ENCODE results near the gene OSBPL1A.

The OSBPL1A gene

DNA sequence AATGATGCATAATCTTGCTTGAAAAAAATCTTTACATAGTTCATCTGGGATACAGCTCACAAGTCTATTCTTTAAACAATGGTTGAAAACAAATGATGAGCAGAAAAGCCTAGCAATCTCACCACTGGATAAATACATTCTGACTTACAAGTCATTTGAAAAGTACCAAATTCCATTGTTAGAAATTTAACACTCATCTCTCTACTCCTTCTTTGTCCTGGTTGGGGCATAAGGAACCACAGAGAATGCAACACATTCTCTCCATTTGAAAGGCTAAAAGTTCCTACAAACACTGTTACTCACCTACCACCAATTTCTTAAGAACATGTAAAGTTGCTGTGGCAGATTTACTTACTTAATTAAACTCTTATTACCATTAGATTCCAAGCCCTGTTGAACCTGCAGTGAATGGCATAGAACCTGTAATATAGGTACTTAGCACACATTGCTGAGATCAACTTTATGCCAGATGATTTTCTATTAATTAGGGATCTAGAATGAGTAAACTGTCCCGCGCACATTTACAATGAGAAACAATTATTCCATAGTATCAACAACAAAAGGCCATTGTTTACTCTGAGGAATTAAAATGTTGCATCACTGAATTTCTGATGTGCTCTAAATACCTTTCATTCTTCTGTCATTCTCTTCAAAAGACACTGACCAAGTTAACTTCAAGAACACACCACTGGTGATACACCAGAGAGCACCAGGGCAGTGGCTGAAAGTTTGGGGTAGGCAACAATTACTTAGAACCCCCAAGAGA, 189.2 kb downstream of the OSBPL1A start:
- TF ChIP-seq, protein P1, sequence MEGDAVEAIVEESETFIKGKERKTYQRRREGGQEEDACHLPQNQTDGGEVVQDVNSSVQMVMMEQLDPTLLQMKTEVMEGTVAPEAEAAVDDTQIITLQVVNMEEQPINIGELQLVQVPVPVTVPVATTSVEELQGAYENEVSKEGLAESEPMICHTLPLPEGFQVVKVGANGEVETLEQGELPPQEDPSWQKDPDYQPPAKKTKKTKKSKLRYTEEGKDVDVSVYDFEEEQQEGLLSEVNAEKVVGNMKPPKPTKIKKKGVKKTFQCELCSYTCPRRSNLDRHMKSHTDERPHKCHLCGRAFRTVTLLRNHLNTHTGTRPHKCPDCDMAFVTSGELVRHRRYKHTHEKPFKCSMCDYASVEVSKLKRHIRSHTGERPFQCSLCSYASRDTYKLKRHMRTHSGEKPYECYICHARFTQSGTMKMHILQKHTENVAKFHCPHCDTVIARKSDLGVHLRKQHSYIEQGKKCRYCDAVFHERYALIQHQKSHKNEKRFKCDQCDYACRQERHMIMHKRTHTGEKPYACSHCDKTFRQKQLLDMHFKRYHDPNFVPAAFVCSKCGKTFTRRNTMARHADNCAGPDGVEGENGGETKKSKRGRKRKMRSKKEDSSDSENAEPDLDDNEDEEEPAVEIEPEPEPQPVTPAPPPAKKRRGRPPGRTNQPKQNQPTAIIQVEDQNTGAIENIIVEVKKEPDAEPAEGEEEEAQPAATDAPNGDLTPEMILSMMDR (IDR thresholded peaks at IDR 0.05; ENCODE audit: low read depth, low read length) = no peak
- Histone ChIP-seq H3K27ac (no peak overlapping the region), H3K36me3 (no peaks in the 10 kb centered on the region), H3K27me3 (ENCODE audit: insufficient read depth, low read depth, severe bottlenecking) (no peaks in the 10 kb centered on the region), H3K9me3 (ENCODE audit: severe bottlenecking) (no peaks in the 10 kb centered on the region), H3K4me3 (ENCODE audit: low read depth, low read length) (no peak overlapping the region)
- DNase-seq = no peak

GRCh38 chr18:24204904-24205303, 192.7 kb downstream of the OSBPL1A start:
- Histone ChIP-seq H3K27ac (no peak overlapping the region), H3K27me3 (ENCODE audit: insufficient read depth, low read depth, severe bottlenecking) (no peaks in the 10 kb centered on the region), H3K36me3 (no peaks in the 10 kb centered on the region), H3K9me3 (ENCODE audit: severe bottlenecking) (no peaks in the 10 kb centered on the region), H3K4me3 (ENCODE audit: low read depth, low read length) (no peak overlapping the region)
- DNase-seq = peak; percentile 14
- TF ChIP-seq, protein P1 (IDR thresholded peaks at IDR 0.05; ENCODE audit: low read depth, low read length) = no peak

GRCh38 chr18:24201699-24202687, 195.6 kb downstream of the OSBPL1A start:
- no peaks in the 10 kb centered on the region for H3K27me3 ChIP-seq (ENCODE audit: insufficient read depth, low read depth, severe bottlenecking)
- H3K9me3 ChIP-seq (ENCODE audit: severe bottlenecking) = no peaks in the 10 kb centered on the region
- TF ChIP-seq, protein P1 (IDR thresholded peaks at IDR 0.05; ENCODE audit: low read depth, low read length) = no peak
- H3K27ac ChIP-seq = no peak overlapping the region
- no peaks in the 10 kb centered on the region for H3K36me3 ChIP-seq
- no peak overlapping the region for H3K4me3 ChIP-seq (ENCODE audit: low read depth, low read length)
- DNase-seq = no peak

DNA sequence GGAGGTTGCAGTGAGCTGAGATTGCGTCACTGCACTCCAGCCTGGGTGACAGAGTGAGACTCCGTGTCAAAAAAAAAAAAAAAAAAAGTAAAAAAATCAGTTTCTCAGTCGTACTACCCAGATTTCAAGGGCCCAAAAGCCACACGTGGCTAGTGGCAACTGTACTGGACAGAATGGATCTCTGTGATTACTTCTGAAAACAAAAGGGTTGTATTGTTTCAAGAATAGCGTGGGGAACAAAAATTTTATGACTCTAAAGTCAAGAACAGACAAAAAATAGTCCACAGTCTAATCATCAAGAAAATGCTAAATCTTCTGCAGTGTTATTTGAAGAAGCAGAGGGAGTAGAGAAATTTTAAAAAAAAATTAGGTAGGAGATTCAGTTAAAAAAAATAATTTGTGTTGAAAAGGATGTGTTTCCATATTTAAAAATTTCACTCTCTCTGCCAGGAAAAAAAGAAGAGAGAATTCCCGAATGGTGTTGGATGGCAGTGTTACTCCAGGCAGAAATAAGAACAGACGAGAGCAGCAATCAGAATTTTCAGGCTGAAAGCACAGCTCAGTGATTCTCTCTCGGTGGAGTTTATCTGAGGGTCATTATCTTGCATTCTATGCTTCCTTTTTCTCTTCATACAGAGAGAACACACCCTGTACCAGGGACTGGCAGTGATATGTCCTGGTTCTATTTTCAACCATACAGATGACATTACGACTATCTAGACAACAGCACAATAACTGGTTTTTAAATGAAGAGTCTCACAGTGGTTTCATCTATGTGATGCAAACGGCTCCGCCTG, 196.9 kb downstream of the OSBPL1A start:
- no peak overlapping the region for H3K27ac ChIP-seq
- no peak overlapping the region for H3K4me3 ChIP-seq (ENCODE audit: low read depth, low read length)
- no peaks in the 10 kb centered on the region for H3K9me3 ChIP-seq (ENCODE audit: severe bottlenecking)
- H3K36me3 ChIP-seq = no peaks in the 10 kb centered on the region
- no peaks in the 10 kb centered on the region for H3K27me3 ChIP-seq (ENCODE audit: insufficient read depth, low read depth, severe bottlenecking)
- TF ChIP-seq, protein P1 (IDR thresholded peaks at IDR 0.05; ENCODE audit: low read depth, low read length) = no peak
- DNase-seq = no peak

- Histone ChIP-seq H3K27me3 (ENCODE audit: insufficient read depth, low read depth, severe bottlenecking) (no peaks in the 10 kb centered on the region), H3K27ac (no peak overlapping the region), H3K9me3 (ENCODE audit: severe bottlenecking) (no peaks in the 10 kb centered on the region), H3K4me3 (ENCODE audit: low read depth, low read length) (no peak overlapping the region), H3K36me3 (no peaks in the 10 kb centered on the region)
- DNase-seq = no peak
- TF ChIP-seq, protein P1 (IDR thresholded peaks at IDR 0.05; ENCODE audit: low read depth, low read length) = no peak
Measured at GRCh38 chr18:24199372-24199962, 198.2 kb downstream of the OSBPL1A start.
